Activated CD8-positive, alpha-beta T cell treated with anti-CD3 and anti-CD28 coated beads, Interleukin-2, amount 10 ng/mL, durations not matched to agents 7 days and 5 days (primary cell): ENCODE results near the gene BPIFB2. TPM values are rescaled to one million over a fixed set of nuclear protein-coding genes. Genes with fewer than 3 reads are reported as not detected.

ENCODE experiments used
- ATAC-seq: fragments of 150-1000 bp; cut with Tn5 transposase; one replicate; pipeline ENCODE4 v1.10.0; 2021; ENCODE audit warnings: moderate library complexity
- CTCF ChIA-PET: fragments of 350-600 bp; sonication (Branson Sonifier 250); formaldehyde crosslinking; loops from one replicate; lab custom pipeline; 2021; ENCODE audit warnings: antibody characterized with exemption; lab: Charles Lee
- POLR2A ChIA-PET: fragments of 350-600 bp; sonication (Branson Sonifier 250); formaldehyde crosslinking; loops from one replicate; lab custom pipeline; 2021; ENCODE audit warnings: antibody characterized with exemption; lab: Charles Lee
- DNase-seq: peaks from one replicate; pipeline ENCODE4 v3.0.0-alpha.2; 2020
- H3K27ac Mint-ChIP-seq: one replicate; pipeline ENCODE4 v1.8.0; 2021; ENCODE audit warnings: mild to moderate bottlenecking, mixed read lengths
- H3K27me3 Mint-ChIP-seq: one replicate; pipeline ENCODE4 v1.8.0; 2021; ENCODE audit warnings: low read depth, mixed read lengths
- H3K36me3 Mint-ChIP-seq: one replicate; pipeline ENCODE4 v1.8.0; 2021; ENCODE audit warnings: low read depth, mixed read lengths
- H3K4me1 Mint-ChIP-seq: one replicate; pipeline ENCODE4 v1.8.0; 2021; ENCODE audit warnings: low read depth, mixed read lengths
- H3K4me3 Mint-ChIP-seq: one replicate; pipeline ENCODE4 v1.8.0; 2021; ENCODE audit warnings: mild to moderate bottlenecking, mixed read lengths
- H3K9me3 Mint-ChIP-seq: one replicate; pipeline ENCODE4 v1.8.0; 2022; ENCODE audit warnings: mixed read lengths; ENCODE audit not compliant: insufficient read depth
- total RNA-seq, 2 experiments: library from RNA; stranded (reverse); gene quantifications; one replicate each; pipeline ENCODE4 v1.2.3, GENCODE V29; 2021

Gene BPIFB2
- total RNA-seq, 2 experiments from 2014 or later: not detected

DNA sequence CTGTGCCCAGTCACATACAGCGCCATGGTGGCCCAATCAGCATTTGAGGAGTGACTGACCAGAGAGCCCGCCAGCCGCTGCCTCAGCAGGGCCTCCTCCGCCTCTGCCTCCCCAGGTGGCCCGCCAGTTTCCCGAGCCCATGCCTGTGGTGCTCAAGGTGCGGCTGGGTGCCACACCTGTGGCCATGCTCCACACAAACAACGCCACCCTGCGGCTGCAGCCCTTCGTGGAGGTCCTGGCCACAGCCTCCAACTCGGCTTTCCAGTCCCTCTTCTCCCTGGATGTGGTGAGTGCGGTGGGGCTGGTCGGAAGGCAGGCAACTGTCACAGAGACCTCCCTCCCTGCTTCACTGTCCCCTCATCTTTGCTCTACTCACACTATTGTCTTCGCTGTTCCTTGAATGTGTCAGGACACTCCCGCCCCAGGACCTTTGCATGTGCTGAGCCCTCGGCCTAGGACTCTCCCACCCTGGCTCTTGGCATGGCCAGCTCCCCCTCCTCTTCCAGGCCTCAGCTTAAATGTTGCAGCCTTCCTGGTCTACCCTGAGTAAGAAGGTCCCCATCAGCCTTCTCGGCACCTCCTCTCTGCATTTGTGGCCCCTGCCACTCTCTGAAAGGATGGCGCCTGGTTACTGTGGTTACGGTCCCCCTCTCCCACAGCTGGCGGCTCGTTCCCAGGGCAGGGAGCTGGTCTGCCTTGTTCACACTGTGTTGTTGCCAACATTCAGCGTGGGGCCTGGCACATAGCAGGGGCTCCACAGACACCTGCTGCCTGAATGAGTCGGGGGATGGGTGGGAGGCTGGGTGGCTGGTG, 12.2 kb downstream of the BPIFB2 start:
- no peaks in the 10 kb centered on the region for H3K9me3 Mint-ChIP-seq

DNA sequence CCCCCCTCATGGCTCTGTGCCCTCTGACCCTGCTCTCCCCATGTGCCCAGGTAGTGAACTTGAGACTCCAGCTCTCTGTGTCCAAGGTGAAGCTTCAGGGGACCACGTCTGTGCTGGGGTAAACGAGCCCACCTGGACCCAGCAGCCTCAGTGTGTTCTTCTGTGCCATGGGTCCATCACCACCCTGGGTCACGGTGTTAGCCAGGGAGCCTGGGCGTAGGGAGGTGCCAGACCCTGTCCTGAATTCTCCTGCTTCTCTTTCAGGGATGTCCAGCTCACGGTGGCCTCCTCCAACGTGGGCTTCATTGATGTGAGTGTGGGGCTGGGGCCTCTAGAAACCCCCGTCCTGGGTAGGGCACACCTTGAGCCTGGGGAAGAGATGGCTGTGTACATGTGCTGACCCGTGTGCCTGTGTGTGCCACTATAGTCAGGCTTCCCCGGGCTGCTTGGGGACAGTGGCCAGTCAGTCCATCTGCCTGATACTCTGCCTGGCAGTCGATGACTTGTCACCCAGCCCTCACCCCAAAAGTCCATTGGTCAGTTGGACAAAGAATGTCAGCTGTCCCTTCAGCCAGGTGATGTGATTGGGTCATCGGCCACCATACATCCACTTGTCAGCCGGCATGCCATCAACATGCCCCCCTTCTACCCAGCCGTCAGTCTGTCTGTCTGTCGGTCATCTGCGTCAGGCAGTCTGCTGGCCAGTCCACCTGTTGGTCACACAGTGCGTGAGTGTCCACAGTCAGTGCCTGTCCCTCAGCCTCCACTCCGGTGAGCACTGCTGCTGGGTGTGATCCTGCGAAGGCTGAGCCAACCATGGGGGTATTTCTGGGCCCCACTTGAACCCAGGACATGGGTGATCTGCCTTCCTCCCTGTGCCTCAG, 13.0 kb downstream of the BPIFB2 start:
- Mint-ChIP-seq H3K4me1 (no peaks in the 10 kb centered on the region), H3K27ac (no peak overlapping the region), H3K27me3 (no peaks in the 10 kb centered on the region), H3K4me3 (no peak overlapping the region), H3K9me3 (no peaks in the 10 kb centered on the region), H3K36me3 (no peaks in the 10 kb centered on the region)
- ChIA-PET POLR2A (no interaction called here), CTCF (interaction anchor here (1.8 kb wide), 1 partner anchor 75 kb away, joined by 5 read pairs; no protein-coding TSS in a partner anchor)
- ATAC-seq: no peak
- no peak for DNase-seq

More for the DNA sequence above, 12.2 kb downstream of the BPIFB2 start:
- ATAC-seq (no peak), DNase-seq (no peak)
- Mint-ChIP-seq H3K4me3 (no peak overlapping the region), H3K27ac (no peak overlapping the region), H3K27me3 (no peaks in the 10 kb centered on the region), H3K36me3 (no peaks in the 10 kb centered on the region), H3K4me1 (no peaks in the 10 kb centered on the region)
- ChIA-PET CTCF (interaction anchor here (1.7 to 1.8 kb wide), 2 partner anchors 15 to 74 kb away, joined by 4 to 5 read pairs; partner anchors contain the start of gene SUN5), POLR2A (no interaction called here)

DNA sequence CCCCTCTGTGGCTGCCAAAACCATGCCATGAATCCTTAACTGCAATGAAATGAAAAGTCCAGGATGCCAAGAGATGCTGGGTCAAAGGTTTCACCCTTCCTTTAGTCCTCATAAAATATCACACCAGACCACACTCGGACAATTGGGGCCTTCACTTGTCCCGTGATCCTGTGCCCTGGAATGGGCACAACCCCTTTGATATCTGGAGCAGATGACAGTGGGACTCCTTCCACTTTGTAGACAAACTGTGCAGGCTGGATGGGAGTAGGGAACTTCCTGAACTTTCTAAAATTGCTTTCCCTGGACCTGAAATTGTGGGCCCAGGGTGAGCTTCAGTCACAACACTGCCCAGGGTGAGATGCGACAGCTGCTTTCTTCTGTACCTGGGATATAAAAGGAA, 14.4 kb downstream of the BPIFB2 start:
- DNase-seq (no peak), ATAC-seq (no peak)
- H3K9me3 Mint-ChIP-seq: no peaks in the 10 kb centered on the region
- no peaks in the 10 kb centered on the region for H3K36me3 Mint-ChIP-seq
- H3K4me1 Mint-ChIP-seq: no peaks in the 10 kb centered on the region
- CTCF ChIA-PET: no interaction called here
- no peaks in the 10 kb centered on the region for H3K27me3 Mint-ChIP-seq
- POLR2A ChIA-PET: no interaction called here
- no peak overlapping the region for H3K27ac Mint-ChIP-seq
- no peak overlapping the region for H3K4me3 Mint-ChIP-seq

DNA sequence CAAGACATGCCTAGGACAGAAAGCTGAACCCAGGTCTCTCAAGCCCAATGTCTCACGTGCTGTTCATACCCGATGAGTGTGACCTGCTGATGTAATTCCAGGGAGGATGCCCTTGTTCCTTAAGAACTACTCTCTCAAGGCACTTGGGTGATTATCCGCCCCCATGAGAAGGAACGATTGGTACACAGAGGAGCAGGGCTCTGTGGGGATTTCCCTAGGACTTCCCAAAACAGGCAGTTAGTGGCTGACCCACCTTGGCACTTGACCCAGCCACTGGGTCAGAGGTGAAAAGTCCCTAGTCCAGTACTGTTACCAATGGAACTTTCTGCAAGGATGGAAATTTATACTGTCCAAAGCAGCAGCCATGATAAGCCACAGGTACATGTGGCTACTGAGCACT, 14.8 kb downstream of the BPIFB2 start:
- Mint-ChIP-seq H3K27me3 (no peaks in the 10 kb centered on the region), H3K4me3 (no peak overlapping the region), H3K4me1 (no peaks in the 10 kb centered on the region), H3K27ac (no peak overlapping the region), H3K36me3 (no peaks in the 10 kb centered on the region), H3K9me3 (no peaks in the 10 kb centered on the region)
- CTCF ChIA-PET: no interaction called here
- POLR2A ChIA-PET: no interaction called here
- ATAC-seq (no peak), DNase-seq (no peak)

DNA sequence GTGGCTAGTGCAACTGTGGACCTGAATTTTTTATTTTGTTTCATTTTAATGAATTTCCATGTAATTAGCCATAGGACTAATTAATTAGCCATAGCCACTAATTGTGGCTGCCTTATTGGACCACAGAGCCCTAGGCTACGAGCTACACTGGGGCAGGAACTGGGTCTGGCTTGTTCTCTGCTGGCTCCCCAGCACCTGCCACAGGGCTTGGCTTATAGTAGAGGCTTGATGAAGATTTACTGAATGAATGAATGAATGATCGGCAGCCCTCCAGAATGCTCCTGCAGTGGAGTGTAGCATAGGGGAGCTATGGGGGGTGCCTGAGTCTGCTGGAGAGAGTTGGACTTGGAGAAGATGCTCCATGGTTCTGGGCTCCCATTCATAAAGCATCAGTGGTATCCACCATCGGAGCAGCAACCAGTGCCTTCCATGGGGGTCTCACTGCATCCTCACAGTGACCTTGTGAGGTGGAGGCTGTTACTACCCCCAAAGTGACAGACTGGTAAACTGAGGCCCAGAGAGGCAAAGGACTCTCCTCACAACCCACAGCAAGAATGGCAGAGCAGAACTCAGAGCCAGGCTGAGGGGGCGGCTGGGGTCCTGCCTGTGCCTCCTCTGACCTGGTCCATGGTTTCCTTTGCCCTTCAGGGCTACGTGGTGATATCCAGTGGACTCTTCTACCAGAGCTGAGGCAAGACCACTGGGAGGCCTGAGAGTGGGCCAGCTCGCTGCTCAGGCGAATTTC, 15.4 kb downstream of the BPIFB2 start:
- DNase-seq (no peak), ATAC-seq (no peak)
- no peaks in the 10 kb centered on the region for H3K4me1 Mint-ChIP-seq
- no peaks in the 10 kb centered on the region for H3K9me3 Mint-ChIP-seq
- H3K4me3 Mint-ChIP-seq: no peak overlapping the region
- no peaks in the 10 kb centered on the region for H3K36me3 Mint-ChIP-seq
- POLR2A ChIA-PET: no interaction called here
- no peak overlapping the region for H3K27ac Mint-ChIP-seq
- CTCF ChIA-PET: no interaction called here
- H3K27me3 Mint-ChIP-seq: no peaks in the 10 kb centered on the region

DNA sequence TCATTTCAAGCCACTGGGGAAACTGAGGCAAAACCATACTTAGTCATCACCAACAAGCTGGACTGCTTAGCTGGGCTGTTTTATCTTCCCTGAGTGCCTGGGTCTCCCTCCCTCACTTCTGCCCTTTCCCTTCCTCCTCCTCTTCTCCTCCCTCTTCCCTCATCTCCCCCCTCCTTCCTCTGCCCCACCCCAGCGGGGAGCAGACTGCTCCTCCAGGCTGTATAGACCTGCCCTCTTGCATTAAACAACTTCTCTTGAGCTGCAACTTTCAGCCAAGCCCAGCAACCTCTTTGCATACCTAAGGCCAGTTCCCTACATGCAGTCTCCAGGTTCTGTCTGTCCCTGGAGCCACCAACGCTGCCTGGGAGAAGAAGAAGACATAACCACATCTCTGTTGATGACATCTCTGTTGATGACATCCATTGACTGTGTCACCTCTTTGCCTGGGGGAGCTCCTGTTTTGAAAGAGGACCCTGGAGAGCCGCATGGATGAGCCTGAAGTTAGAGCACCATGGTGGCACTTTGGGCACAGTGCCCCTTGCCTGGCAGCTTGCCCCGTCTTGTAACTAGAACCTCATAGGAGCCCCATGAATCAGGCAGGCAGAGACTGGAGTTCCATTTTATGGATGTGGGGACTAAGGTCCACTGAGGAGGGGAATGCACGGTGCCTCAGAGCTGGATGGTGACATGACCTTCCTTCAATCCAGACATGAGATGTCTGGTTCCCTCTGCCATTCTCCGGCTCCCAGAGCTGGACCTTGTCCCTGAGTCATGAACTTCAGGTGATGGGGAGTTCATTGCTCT, 16.1 kb downstream of the BPIFB2 start:
- no peaks in the 10 kb centered on the region for H3K27me3 Mint-ChIP-seq
- no peak overlapping the region for H3K27ac Mint-ChIP-seq
- H3K36me3 Mint-ChIP-seq: no peaks in the 10 kb centered on the region
- POLR2A ChIA-PET: no interaction called here
- H3K4me1 Mint-ChIP-seq: no peaks in the 10 kb centered on the region
- ATAC-seq (no peak), DNase-seq (no peak)
- H3K9me3 Mint-ChIP-seq: no peaks in the 10 kb centered on the region
- CTCF ChIA-PET: no interaction called here
- H3K4me3 Mint-ChIP-seq: no peak overlapping the region

DNA sequence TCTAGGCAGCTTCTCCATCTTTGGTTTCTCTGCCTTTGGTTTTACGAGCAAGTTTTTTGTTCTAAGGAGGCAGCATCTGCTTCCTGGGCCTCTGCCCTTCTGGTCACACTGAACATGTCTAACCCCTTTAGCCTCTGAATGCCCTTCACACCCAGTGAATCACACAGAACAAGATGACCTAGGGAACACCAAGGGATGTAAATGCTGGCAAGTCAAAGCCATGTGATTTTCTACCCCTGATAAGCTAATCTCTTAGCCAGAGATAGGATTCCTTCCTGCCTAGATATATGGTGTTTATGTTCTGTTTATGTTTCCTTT, 16.7 kb downstream of the BPIFB2 start:
- H3K36me3 Mint-ChIP-seq: no peaks in the 10 kb centered on the region
- H3K4me1 Mint-ChIP-seq: no peaks in the 10 kb centered on the region
- H3K27me3 Mint-ChIP-seq: no peaks in the 10 kb centered on the region
- ATAC-seq: no peak
- no peak overlapping the region for H3K4me3 Mint-ChIP-seq
- H3K27ac Mint-ChIP-seq: no peak overlapping the region
- no peak for DNase-seq
- POLR2A ChIA-PET: no interaction called here
- CTCF ChIA-PET: no interaction called here
- H3K9me3 Mint-ChIP-seq: no peaks in the 10 kb centered on the region

DNA sequence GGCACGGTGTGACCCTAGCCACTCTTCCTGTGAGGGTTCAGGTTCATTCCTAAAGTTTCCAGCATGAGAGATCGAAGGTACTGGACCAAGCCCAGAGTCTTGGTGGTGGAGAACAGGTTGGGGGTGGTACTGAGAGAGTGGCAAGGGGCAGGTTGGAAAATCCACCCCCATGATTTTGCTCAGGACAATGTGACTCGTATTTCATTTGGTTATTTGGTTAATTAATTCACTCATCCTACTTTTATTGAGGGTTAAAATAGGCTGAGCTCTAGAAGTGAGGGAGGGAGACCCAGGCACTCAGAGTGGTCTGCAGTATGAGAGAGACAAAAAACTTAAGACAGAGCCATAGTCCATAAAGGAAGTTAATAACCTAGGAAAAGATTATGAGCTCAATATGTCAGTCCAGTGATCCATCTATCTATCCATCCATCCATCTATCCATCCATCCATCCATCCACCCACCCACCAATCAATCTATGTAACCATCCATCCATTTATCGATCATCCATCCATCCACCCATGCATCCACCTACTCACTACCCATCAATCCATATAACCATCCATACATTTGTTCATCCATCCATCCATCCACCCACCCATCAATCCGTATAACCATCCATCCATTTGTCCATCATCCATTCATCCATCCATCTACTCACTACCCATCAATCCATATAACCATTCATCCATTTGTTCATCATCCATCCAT, 17.3 kb downstream of the BPIFB2 start:
- Mint-ChIP-seq H3K9me3 (no peaks in the 10 kb centered on the region), H3K4me3 (no peak overlapping the region), H3K27me3 (no peaks in the 10 kb centered on the region), H3K4me1 (no peaks in the 10 kb centered on the region), H3K27ac (no peak overlapping the region), H3K36me3 (no peaks in the 10 kb centered on the region)
- ChIA-PET CTCF (no interaction called here), POLR2A (no interaction called here)
- DNase-seq (no peak), ATAC-seq (no peak)

DNA sequence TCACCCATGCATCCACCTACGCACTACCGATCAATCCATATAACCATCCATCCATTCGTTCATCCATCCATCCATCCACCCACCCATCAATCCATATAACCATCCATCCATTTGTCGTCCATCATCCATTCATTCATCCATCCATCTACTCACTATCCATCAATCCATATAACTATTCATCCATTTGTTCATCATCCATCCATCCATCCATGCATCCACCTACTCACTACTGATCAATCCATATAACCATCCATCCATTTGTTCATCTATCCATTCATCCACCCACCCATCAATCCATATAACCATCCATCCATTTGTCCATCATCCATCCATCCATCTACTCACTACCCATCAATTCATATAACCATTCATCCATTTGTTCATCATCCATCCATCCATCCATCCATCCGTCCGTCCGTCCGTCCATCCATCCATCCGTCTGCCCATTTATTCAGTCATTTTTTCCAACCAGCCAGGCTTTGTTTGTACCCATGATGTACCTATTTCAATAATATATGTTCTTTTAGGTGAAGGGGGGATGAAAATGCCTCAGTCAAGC, 17.9 kb downstream of the BPIFB2 start:
- no peak overlapping the region for H3K27ac Mint-ChIP-seq
- ATAC-seq (no peak), DNase-seq (no peak)
- ChIA-PET CTCF (no interaction called here), POLR2A (no interaction called here)
- no peaks in the 10 kb centered on the region for H3K36me3 Mint-ChIP-seq
- H3K27me3 Mint-ChIP-seq: no peaks in the 10 kb centered on the region
- no peaks in the 10 kb centered on the region for H3K9me3 Mint-ChIP-seq
- no peak overlapping the region for H3K4me3 Mint-ChIP-seq
- H3K4me1 Mint-ChIP-seq: no peaks in the 10 kb centered on the region

DNA sequence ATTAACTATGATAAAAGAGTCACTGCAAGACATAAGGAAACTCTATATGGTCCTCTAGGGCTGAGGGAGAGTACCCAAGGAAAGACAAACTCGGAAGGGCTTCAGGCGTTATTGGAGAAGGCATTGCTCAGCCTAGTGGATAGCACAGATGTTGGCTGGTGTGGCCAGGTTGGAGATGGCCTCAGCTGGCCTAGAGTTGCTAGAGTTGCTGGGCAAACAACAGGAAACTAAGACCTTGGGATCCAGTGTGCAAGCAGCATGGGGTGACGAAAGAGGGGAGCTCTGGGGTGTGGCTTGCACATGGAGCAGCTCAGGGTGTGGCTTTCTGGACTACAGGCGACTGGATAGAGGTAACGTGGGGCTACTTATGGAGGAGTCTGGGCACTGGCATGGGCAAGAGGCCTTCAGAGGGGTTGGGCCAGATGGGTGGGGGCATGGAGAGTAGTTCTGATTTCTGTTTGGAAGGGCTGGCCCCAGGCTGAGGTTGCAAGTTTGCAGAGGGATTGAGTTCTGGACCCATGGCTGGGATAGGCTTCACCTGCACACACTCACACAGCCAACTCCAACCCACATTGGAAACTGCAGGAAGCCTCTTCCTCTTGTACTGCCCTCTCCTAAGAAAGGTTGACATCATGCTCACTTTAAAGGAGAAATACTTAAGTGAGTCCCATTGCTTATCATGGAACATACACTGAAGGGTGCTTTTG, 18.7 kb downstream of the BPIFB2 start:
- H3K4me3 Mint-ChIP-seq: no peak overlapping the region
- no peaks in the 10 kb centered on the region for H3K27me3 Mint-ChIP-seq
- CTCF ChIA-PET: no interaction called here
- DNase-seq (no peak), ATAC-seq (no peak)
- POLR2A ChIA-PET: no interaction called here
- no peak overlapping the region for H3K27ac Mint-ChIP-seq
- no peaks in the 10 kb centered on the region for H3K36me3 Mint-ChIP-seq
- H3K9me3 Mint-ChIP-seq: no peaks in the 10 kb centered on the region
- no peaks in the 10 kb centered on the region for H3K4me1 Mint-ChIP-seq
